NCI-H2107 treated with DMSO at 0.1 percent for 48 hours (cell line): ENCODE measurements around the gene GBP3.
"Not testable (repeated sequence)": the region's sequence is repeated elsewhere in the genome, so short reads cannot be mapped to it uniquely, and the experiment has no call there.

Source experiments
- DNase-seq: peaks from one replicate; lab custom pipeline; 2025; ENCODE audit not compliant: unreplicated experiment; lab: John Stamatoyannopoulos, UW

GBP3 gene

GRCh38 chr1:89041721-89042120 is 19.1 kb upstream of the GBP3 start:
- no peak for DNase-seq

DNA sequence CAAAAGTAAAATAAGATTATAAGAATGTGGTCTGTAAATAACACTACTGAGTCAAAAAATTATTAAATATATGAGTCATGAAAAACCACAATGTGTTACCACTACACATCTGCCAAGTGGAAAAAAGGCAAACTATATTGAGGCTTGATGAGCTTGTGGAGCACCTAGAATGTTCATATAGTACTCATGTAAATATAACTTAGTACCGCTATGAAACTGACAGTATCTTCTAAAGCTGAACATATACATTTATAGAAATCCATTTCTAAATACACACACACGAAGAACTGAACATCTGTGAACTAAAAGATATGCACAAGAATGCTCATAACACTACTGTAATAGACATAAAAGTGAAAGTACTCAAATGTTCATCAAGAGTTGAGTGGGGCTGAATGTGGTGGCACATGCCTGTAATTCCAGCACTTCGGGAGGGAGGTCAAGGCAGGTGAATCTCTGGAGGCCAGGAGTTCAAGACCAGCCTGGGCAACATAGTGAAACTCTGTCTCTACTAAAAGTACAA is 18.5 kb upstream of the GBP3 start:
- DNase-seq, result no peak

- DNase-seq, result no peak
Observed at GRCh38 chr1:89040315-89040626, 17.6 kb upstream of the GBP3 start.

DNA sequence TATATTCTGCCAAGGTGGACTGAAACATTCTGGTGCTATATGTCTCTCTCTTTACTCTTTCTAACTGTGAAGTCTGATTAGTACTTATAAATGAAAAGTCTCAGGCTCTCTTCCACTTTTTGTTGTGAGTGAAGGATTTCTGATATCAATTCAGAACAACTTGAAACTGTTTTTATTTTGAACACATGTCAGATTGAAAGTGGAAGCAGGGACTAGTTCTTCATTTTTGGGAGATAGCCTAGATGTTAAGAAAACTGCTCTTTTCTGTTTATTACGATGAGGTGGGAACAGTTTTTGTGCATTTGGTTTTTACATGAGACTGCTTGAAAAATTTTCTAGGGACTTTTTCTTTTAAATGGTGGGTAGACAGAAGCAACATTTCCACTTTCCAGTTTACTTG is 14.5 kb upstream of the GBP3 start:
- DNase-seq, result no peak

DNA sequence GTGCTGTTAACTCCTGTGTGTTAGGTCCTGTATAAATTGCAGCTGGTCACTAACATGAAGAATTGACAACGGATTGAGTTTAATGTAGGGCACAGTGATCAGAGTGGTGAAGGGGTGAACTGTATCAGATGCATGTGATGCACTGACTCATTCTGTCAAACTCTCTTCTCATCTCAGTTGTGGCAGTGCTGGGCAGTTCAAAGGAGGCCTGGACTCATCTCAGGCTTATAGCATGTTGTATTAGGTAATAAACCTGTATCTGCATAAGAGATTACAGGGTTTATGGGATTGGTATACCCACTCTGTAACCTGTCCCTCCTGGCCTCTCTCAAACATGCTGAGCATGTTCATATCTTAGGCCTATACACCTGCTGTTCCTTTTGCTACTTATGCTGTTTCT is 12.4 kb upstream of the GBP3 start:
- no peak for DNase-seq

GRCh38 chr1:89034004-89034403 is 11.3 kb upstream of the GBP3 start:
- DNase-seq, result not testable (repeated sequence)

DNA sequence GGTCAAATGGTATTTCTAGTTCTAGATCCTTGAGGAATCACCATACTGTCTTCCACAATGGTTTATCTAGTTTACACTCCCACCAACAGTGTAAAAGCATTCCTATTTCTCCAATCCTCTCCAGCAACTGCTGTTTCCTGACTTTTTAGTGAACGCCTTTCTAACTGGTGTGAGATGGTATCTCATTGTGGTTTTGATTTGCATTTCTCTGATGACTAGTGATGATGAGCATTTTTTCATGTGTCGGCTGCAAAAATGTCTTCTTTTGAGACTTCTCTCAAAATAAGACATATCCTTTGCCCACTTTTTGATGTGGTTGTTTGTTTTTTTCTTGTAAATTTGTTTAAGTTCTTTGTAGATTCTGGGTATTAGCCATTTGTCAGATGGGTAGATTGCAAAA is 6.4 kb upstream of the GBP3 start:
- not testable (repeated sequence) for DNase-seq

DNA sequence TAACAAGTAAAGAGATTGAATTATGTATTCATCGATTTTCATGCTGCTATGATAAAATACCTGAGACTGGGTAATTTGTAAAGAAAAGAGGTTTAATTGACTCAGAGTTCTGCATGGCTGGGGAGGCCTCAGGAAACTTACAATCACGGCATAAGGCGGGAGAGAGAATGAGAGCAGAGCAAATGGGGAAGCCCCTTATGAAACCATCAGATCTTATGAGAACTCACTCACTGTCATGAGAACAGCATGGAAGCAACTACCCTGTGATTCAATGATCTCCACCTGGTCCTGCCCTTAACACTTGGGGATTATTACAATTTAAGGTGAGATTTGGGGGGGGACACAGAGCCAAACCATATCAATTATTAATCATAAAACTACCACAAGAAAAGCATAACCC is 3.3 kb upstream of the GBP3 start:
- DNase-seq, result no peak

- DNase-seq, result no peak
Observed at GRCh38 chr1:89023026-89023425, 360 bp upstream of the GBP3 start.

DNA sequence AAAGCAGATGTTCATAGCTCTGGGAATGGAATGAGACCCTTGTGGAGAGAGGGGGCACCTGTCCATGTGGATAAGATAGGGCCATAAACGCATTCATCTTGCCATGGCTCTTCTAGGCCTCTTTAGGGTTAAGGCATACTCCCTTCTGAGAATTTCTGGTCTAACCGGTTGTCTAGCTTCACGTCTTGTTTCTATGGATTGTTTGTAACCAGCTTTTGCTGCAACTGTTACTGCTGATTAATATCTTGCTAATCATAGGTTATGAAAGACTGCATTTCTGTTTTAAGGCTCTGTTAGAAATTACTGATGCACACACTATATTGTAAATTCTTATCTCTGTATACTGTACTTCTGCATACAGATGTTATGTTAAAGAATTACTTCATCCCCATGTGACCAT is 4.3 kb downstream of the GBP3 start:
- not testable (repeated sequence) for DNase-seq

GRCh38 chr1:89008511-89008910 is 14.2 kb downstream of the GBP3 start:
- DNase-seq, result no peak

- DNase-seq, result no peak
Observed at GRCh38 chr1:89005286-89006151, 17.1 kb downstream of the GBP3 start.

DNA sequence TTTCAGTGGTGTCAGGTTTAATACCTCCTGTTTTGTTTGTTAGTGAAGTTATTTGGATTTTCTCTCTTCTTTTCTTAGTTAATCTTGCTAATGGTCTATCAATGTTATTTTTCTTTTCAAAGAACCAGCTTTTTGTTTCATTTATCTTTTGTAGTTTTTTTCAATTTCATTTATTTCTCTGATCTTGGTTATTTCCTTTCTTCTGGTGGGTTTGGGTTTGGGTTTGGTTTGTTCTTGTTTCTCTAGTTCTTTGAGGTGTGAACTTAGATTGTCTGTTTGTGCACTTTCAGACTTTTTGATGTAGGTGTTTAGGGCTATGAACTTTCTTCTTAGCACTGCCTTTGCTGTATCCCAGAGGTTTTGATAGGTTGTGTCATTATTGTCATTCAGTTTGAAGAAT is 20.5 kb downstream of the GBP3 start:
- not testable (repeated sequence) for DNase-seq

- DNase-seq, result no peak
Observed at GRCh38 chr1:89001510-89001909, 21.2 kb downstream of the GBP3 start.

DNA sequence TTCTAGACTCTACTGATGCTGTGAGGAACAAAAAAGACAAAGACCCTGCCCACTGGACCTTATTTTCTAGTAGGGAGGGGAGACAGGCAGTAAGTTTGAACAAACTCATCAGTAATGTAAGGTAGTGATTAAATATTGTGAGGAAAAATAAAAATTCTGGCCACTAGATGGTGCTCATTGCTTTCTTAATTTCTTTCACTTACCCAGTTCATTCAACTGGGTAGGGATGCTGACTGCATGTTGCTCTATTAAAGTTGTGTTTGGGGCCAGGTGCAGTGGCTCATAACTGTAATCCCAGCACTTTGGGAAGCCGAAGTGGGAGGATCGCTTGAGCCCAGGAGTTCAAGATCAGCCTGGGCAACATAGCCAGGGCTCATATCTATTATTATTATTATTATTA is 23.9 kb downstream of the GBP3 start:
- DNase-seq, result peak; percentile 90

DNA sequence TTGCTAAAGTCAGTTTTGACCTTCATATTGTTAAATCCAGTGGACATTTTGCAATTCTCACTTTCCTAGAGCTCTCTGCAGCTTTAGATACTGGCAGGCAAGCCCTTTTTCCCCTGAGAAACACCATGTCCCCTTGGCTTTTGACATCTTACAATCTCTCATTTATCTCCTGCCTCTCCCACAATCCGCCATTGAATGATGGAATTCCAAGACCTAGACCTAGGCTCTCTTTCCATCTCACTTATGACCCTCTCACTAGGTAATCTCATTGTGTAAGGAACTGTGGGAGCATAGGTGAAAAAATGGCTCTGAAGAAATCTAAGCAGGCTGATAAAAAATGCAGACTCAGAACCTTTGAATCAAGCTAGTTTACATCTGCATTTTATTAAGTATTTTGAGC is 32.2 kb downstream of the GBP3 start:
- no peak for DNase-seq

DNA sequence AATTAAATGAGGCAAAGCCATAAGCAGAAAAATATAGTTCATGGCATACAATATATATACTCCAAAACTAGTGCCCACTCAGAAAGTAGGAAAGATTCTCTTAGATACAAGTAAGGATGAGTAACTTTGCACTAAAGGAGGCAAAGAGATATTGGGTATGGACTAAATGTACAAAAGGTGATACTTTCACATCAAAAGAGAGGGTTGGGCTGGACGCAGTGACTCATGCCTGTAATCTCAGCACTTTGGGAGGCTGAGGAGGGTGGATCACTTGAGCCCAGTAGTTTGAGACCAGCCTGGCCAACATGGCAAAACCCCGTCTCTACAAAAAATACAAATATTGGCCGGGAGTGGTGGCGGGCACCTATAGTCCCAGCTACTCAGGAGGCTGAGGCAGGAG is 37.0 kb downstream of the GBP3 start:
- no peak for DNase-seq

DNA sequence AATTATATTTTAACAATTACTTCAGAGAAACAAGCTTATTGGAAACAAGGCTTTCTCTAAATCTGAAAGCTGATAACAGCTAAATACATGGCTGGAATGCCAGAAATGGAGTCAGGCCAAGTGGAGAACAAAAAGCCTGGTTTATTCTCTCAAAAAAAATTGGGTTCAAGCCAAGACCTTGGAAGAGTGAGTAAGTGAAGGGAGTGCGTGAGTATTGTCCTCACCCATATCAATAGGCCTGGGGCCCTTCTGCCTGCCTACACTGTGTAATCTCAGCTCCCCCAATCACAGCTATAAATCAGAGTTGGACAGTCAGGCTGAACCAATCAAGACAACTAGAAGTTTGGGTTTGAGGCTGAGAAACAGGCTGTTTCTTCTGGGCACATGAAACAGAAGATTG is 37.6 kb downstream of the GBP3 start:
- peak; percentile 67 for DNase-seq

DNA sequence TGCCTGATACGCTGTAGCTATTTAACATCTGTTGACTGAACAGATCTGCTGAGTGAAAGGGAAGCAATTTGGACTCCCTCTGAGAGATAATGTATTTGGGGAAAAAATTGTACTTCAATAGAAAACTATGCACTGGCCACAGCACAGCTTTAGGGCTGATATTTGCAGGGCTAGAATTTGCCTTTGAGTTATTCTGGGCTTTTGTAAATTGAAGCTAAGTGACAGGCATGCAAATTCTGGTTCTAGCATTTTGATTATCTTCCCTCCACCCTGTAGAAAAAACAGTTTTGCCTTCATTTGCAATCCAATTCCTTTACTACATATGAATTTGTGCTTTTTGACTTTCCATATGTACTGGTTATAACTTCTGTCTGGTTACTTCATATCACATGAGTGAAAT is 38.1 kb downstream of the GBP3 start:
- no peak for DNase-seq

DNA sequence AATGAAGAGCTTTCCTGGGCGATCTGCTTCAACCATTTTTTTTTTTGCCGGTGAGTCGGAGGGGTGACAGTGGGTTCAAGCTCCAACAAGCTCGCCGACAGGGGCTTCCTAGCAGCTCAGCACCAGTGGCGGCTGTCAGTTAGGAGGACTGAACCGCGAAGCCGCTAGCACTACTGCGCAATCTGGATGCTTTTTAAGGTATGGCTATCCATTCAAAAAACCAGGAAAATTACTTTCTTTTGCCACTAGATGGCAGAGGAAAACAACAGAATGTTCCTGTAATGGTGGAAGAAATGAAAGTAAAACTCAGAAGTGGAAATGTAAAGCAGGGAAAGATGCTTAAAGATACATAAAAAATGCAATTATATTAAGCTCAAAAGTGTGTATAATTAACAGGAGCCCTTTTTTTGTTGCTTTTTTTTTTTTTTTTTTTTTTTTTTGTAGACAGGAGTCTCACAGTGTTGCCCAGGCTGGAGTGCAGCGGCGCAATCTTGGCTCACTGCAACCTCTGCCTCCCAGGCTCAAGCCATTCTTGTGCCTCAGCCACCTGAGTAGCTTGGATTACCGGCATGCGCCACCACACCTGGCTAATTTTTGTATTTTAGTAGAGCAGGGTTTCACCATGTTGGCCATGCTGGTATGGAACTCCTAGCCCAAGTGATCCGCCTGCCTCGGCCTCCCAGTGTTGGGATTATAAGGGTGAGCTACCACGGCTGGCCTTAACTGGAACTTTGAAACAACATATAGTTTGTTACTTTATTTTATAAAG is 38.7 kb downstream of the GBP3 start:
- DNase-seq, result peak; percentile 67

GRCh38 chr1:88982055-88982454 is 40.6 kb downstream of the GBP3 start:
- no peak for DNase-seq

- DNase-seq, result not testable (repeated sequence)
Observed at GRCh38 chr1:88981506-88981905, 41.2 kb downstream of the GBP3 start.
